ENCODE measurements around the gene P2RX7.

The P2RX7 gene

GRCh38 chr12:121230538-121230907 is 97.8 kb downstream of the P2RX7 start:
- H3K27ac ChIP-seq (ENCODE audit: low read depth, low read length, poor library complexity, severe bottlenecking) = no peak overlapping the region
- H3K9ac ChIP-seq (ENCODE audit: low read length) = no peak overlapping the region
- no peaks in the 10 kb centered on the region for H3K79me2 ChIP-seq (ENCODE audit: insufficient read depth, low read length)
- H3K4me1 ChIP-seq (ENCODE audit: insufficient read depth, low read length, severe bottlenecking) = peaks cover 15% of the 10 kb centered on the region
- TF ChIP-seq CTCF (IDR thresholded peaks at IDR 0.05; ENCODE audit: low read length) (no peak), EZH2 (IDR thresholded peaks at IDR 0.05; ENCODE audit: borderline replicate concordance, low read length) (no peak)
- H3K4me3 ChIP-seq (ENCODE audit: low read depth, low read length, poor library complexity, severe bottlenecking) = no peak overlapping the region
- no peaks in the 10 kb centered on the region for H3K9me2 ChIP-seq (ENCODE audit: low read depth, low read length)
- no peak overlapping the region for H3K4me2 ChIP-seq (ENCODE audit: low read length)
- H3K9me3 ChIP-seq (ENCODE audit: low read length) = no peaks in the 10 kb centered on the region
- H2AFZ ChIP-seq (ENCODE audit: low read length) = no peak overlapping the region
- H3K27me3 ChIP-seq (ENCODE audit: insufficient read depth, low read length) = no peaks in the 10 kb centered on the region
- H3F3A ChIP-seq (ENCODE audit: insufficient read depth, low read length) = no peaks in the 10 kb centered on the region
- H3K36me3 ChIP-seq (ENCODE audit: insufficient read depth, low read length) = peaks cover 16% of the 10 kb centered on the region; the same call in 1 of the 2 replicates
- no peaks in the 10 kb centered on the region for H4K20me1 ChIP-seq (ENCODE audit: insufficient read depth, low read length)

GRCh38 chr12:121232163-121232562 is 99.5 kb downstream of the P2RX7 start:
- no peaks in the 10 kb centered on the region for H3K9me2 ChIP-seq (ENCODE audit: low read depth, low read length)
- H3K9ac ChIP-seq (ENCODE audit: low read length) = no peak overlapping the region
- no peaks in the 10 kb centered on the region for H4K20me1 ChIP-seq (ENCODE audit: insufficient read depth, low read length)
- no peaks in the 10 kb centered on the region for H3K9me3 ChIP-seq (ENCODE audit: low read length)
- H3K27me3 ChIP-seq (ENCODE audit: insufficient read depth, low read length) = no peaks in the 10 kb centered on the region
- peaks cover 7% of the 10 kb centered on the region for H3K4me1 ChIP-seq (ENCODE audit: insufficient read depth, low read length, severe bottlenecking)
- H3K27ac ChIP-seq (ENCODE audit: low read depth, low read length, poor library complexity, severe bottlenecking) = no peak overlapping the region
- H3K4me3 ChIP-seq (ENCODE audit: low read depth, low read length, poor library complexity, severe bottlenecking) = no peak overlapping the region
- H3K36me3 ChIP-seq (ENCODE audit: insufficient read depth, low read length) = peaks cover 11% of the 10 kb centered on the region; the same call in 1 of the 2 replicates
- no peak overlapping the region for H2AFZ ChIP-seq (ENCODE audit: low read length)
- no peaks in the 10 kb centered on the region for H3K79me2 ChIP-seq (ENCODE audit: insufficient read depth, low read length)
- TF ChIP-seq EZH2 (IDR thresholded peaks at IDR 0.05; ENCODE audit: borderline replicate concordance, low read length) = no peak
- TF ChIP-seq CTCF (IDR thresholded peaks at IDR 0.05; ENCODE audit: low read length) = no peak
- H3F3A ChIP-seq (ENCODE audit: insufficient read depth, low read length) = no peaks in the 10 kb centered on the region
- no peak overlapping the region for H3K4me2 ChIP-seq (ENCODE audit: low read length)

- no peaks in the 10 kb centered on the region for H3K79me2 ChIP-seq (ENCODE audit: insufficient read depth, low read length)
- no peak overlapping the region for H3K27ac ChIP-seq (ENCODE audit: low read depth, low read length, poor library complexity, severe bottlenecking)
- no peaks in the 10 kb centered on the region for H3F3A ChIP-seq (ENCODE audit: insufficient read depth, low read length)
- no peak overlapping the region for H3K4me2 ChIP-seq (ENCODE audit: low read length)
- H3K9me3 ChIP-seq (ENCODE audit: low read length) = no peaks in the 10 kb centered on the region
- H4K20me1 ChIP-seq (ENCODE audit: insufficient read depth, low read length) = no peaks in the 10 kb centered on the region
- H2AFZ ChIP-seq (ENCODE audit: low read length) = no peak overlapping the region
- no peaks in the 10 kb centered on the region for H3K27me3 ChIP-seq (ENCODE audit: insufficient read depth, low read length)
- H3K9me2 ChIP-seq (ENCODE audit: low read depth, low read length) = no peaks in the 10 kb centered on the region
- H3K36me3 ChIP-seq (ENCODE audit: insufficient read depth, low read length) = peaks cover 11% of the 10 kb centered on the region; the same call in 1 of the 2 replicates
- no peaks in the 10 kb centered on the region for H3K4me1 ChIP-seq (ENCODE audit: insufficient read depth, low read length, severe bottlenecking)
- H3K4me3 ChIP-seq (ENCODE audit: low read depth, low read length, poor library complexity, severe bottlenecking) = no peak overlapping the region
- no peak overlapping the region for H3K9ac ChIP-seq (ENCODE audit: low read length)
- TF ChIP-seq CTCF (IDR thresholded peaks at IDR 0.05; ENCODE audit: low read length) = peak; percentile 48
- TF ChIP-seq EZH2 (IDR thresholded peaks at IDR 0.05; ENCODE audit: borderline replicate concordance, low read length) = no peak
Observed at GRCh38 chr12:121232977-121233627, 100.4 kb downstream of the P2RX7 start.

Measured in OCI-LY1 (cell line).